CD1c-positive myeloid dendritic cell (primary cell): ENCODE results near the gene MRAS.
A peak's percentile ranks its signal among the peaks of the same experiment; 100 is the strongest.
"Not testable (repeated sequence)": the region's sequence is repeated elsewhere in the genome, so short reads cannot be mapped to it uniquely, and the experiment has no call there.

Experiments used
- DNase-seq: peaks from one replicate; pipeline ENCODE4 v3.0.0-alpha.2; 2016; ENCODE audit errors: extremely low spot score

MRAS gene

DNA sequence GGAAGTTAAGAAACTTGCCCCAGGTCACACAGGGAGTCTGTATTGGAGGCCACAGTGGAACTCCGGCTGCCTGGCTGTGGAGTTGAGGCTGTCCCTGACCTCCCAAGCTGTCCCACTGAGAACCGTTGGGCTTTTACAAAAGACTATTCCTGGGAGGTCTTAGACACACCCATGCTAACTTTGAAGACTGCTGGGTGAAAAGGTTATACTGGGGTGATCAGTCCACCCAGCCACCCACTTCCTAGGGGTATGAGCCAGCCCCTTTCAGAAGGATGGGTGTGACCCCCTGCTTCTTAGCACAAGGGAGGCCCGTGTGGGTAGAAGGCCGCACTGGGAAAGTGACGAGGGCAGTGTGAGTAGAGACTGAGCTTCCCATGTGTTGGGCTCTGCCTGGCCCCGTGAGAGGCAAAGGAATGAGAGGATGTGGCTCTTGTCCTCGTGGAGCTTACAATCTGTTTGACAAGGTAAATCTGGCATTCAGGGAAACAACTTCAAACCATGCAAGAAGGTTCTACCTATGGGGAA, 19.0 kb downstream of the MRAS start:
- peak; percentile 60 for DNase-seq

DNA sequence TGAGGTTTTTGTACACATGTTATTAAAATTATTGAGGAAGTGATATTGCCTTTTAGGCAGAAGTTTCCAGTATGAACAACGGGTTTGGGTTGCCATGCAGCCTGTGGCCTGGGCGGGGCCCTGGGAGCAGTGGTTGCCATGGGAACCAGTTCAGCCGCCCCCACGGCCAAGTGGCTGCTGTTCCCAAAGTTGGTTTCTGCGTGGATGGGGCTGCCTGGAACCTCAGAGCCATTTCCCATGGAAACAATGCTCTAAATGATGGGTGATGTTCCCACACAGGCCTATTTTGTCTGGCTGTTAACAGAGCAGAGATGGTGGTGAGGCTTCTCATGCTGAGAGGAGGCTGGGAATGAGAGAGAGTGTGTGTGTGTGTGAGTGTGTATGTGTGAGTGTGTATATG, 19.5 kb downstream of the MRAS start:
- DNase-seq = peak; percentile 96

DNA sequence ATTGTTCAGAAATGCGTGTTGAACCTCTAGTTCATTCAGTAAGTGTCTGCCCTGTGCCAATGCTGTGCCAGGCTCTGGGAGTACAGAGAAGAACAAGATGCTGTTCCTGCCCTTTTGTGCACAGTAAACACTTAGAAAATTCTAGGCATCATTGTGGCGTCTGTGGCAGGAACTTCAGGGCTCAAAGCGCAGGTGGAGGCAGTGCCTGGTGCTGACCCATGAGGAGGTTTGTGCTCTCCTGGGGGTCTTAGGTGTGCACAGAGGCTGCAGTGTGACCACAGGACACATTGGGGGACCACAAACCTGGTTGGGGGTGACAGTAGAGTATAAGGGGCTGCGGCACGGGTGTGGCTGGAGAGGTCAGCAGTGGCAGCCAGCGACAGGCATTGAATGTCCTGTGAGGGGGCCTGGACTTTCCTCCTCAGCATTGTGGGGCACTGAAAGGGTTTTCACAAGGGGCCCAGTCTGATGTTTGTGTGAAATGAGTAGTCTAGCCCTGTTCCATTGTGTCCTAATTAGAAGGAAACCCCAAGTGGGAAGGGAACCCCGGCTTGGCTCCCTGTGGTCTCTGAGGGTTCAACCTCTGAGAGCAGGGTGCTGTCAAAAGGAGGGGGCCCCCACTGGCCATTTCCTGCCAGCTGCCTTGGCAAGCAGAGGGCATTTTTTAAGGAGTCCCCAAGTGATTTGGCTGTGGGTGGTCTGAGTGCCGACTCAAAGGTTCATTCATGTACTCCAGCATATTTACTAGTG, 20.9 kb downstream of the MRAS start:
- peak; percentile 21 for DNase-seq

DNA sequence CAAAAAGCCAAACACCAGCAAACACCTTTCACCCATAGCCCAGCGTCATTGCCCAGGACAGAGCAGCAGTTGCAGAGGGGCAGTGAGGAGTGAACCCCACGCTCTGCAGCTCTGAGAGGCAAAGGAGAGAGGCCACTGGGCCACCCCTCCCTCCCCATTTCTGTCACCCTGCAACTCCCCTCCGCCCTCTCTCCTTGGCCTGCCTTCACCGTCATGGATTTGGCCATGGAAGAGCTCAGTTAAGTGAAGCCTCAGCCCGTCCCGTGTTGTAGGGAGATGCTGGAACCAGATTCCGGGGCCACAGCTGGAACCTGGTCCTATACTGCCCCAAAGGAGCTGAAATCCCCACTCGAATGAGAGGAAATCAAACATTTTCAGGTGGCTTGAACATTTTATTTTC, 21.9 kb downstream of the MRAS start:
- DNase-seq = no peak

DNA sequence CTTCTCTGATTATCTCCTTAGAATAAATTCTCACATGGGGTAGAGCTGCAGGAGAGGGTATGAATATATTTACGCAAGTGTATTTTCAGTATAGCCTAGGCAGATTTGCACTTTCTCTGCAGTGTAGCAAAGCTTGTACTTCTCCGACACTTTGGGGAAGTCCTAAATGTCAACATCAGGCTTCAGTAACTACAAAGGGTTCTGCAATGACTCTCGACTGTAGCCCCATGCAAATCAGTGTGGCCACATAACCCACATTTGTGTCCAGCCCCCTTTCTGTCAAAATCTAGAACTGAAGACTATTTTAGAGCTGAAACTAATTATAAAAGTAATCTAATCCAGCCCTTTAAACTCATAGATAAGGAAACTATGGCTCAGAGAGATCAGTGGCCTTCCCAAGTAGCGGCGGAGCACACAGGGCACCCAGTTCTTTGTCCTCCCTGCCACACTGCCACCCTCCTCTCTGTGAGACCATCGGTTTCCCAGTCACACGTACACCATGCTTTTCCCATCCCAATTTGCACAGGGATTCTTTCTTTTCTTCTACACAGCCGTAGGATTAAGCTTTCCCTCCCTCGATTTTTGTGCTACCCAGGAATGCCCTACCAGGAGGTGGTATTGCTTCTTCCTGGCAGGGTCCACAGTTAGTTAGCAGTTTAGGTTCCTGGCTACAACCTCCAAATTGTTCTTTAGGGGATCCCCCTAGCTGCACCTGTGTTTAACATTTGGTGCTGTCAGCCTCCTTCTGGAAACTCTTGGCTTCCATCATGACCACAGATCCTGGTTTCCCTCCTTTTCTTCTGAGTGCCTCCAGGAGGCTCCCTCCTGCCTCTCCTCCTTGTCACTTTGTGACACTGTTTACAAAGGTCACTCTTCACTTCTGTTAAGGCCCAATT, 22.9 kb downstream of the MRAS start:
- peak; percentile 91 for DNase-seq

DNA sequence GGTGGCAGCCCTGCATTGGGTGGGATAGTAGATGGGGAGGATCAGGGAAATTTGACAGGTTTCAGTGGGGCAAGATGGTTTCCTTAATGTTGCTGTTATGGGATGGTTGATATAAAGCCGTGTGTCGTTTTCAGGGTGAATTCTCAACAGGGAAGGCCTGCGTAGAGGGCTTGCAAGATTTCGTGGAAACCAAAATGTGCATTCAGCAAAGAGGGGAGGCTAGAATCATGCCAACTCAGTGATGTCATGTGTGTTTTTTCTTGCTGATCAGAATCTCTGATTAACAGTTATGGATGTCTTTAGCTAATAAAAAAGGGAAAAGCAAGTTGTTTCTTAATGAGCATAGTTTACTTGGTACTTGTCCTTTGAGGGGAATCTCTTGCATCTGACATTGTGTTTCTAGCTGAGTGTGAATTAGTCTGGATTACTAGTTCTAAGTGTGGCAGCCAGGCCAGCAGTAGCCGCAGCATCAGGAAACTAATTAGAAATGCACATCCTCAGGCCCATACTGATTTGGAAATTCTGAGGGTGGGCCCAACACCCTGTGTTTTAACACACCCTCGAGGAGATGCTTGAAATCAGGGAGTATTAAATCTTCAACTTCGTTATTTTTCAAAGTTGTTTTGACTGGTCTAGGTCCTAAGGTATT, 24.8 kb downstream of the MRAS start:
- no peak for DNase-seq

DNA sequence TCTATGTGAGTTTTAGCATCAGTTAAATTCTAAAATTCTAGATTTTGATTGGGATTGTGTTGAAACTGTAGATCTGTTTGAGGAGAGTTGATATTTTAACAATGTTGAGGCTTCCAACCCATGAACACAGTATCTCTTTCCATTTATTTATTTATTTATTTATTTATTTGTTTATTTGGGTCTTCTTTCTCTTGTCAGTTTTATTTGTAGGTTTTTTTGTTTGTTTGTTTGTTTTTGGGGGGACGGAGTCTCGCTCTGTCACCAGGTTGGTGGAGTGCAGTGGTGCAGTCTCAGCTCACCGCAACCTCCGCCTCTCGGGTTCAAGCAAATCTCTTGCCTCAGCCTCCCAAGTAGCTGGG, 25.3 kb downstream of the MRAS start:
- DNase-seq = no peak

DNA sequence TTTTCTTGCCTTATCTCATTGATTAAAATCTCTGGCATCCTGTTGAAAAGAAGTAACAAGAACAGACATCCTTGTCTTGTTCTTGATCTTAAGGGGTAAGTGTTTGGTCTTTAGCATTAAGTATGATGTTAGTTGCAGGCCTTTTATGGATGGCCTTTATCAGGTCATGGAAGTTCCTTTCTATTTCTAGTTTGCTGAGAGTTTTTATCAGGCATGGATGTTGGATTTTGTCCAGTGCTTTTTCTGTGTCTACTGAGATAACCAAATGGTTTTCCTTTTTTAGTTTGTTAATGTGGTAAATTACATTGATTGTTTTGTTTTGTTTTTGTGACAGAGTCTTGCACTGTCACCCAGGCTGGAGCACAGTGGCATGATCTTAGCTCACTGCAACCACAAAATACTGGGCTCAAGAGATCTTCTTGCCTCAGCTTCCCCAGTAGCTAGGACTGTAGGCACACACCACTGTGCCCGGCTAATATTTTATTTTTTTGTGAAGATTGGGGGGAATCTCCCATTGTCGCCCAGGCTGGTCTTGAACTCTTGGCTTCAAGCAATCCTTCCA, 26.3 kb downstream of the MRAS start:
- DNase-seq = no peak

DNA sequence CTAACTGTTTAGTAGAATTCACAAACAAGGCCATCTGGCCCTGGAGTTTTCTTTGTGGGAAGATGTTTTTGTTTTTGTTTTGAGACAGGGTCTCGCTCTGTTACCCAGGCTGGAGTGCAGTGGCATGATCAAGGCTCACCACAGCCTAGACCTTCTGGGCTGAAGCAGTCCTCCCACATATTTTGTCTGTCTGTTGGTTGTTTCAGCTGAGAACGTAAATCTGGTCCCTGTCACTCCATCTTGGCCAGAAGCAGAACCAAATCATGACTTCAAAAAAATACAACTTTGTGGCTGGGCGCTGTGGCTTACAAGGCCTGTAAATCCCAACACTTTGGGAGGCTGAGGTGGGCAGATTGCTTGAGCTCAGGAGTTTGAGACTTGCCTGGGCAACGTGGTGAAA, 27.1 kb downstream of the MRAS start:
- DNase-seq = no peak

DNA sequence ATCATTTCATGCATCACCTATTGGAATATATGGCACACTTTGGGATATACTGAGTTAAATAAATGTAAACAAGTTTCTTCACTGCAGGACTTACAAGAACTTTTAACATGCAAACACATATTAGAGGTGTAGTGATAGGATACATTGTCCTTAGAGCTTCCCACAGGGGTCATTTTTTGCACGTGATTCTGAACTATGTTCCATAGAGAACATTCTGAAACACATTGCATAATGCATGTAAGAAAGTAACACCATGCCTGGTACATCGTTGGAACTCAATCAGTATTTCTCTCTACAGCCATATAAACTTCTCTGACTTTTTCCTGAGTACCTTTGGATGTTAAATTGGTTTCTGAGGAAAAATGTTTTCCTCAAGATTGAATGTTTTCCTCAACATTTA, 28.3 kb downstream of the MRAS start:
- DNase-seq = no peak

DNA sequence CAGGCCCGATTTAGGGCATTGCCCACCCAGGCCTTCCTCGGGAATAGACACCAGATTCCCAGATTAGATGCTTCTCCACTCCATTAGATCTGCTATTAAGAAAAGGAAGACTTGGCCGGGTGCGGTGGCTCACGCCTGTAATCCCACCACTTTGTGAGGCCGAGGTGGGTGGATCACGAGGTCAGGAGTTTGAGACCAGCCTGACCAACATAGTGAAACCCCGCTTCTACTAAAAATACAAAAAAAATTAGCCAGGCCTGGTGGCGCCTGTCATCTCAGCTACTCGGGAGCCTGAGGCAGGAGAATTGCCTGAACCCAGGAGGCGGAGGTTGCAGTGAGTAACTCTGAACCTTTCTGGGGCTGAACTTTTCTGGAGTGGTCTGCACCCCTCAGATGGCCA, 28.8 kb downstream of the MRAS start:
- not testable (repeated sequence) for DNase-seq

DNA sequence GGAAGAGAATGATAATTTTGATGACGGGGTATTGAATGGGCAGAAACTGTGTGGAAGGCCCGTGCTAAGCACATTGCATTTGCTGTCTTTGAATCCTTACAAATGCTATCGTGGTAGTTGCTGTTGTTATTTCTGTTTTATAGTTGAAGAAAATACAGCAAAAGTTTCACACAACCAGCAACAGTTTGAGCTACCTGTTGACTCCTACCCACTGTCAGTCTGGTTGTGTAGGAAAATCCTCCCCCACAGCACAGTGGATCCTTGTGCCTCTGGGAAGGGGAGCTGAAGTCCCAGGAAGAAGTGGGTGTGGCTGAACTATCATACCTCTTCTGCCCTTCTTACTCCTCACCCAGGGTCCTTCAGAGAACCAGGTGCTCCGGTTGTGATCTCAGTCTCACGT, 29.4 kb downstream of the MRAS start:
- DNase-seq = no peak

DNA sequence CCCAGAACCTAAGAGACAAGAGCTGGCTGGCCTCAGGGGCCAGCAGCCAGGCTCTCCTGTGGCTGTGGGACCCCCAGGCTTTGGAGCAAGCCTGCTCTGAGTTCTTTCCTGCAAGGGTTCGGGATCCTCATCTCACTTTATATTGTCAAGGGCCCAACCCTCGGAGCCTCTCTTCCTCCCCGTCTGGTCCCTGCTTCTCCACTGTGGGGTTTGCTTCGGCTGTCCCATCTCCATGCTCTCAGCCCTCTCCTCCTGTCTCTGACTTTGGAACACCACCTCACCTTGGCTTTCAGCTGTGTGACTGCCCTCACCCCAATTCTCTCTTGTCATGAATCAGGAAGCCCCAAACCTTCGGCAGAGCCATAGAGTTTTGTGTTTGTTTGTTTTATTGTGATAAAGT, 30.0 kb downstream of the MRAS start:
- DNase-seq = no peak

DNA sequence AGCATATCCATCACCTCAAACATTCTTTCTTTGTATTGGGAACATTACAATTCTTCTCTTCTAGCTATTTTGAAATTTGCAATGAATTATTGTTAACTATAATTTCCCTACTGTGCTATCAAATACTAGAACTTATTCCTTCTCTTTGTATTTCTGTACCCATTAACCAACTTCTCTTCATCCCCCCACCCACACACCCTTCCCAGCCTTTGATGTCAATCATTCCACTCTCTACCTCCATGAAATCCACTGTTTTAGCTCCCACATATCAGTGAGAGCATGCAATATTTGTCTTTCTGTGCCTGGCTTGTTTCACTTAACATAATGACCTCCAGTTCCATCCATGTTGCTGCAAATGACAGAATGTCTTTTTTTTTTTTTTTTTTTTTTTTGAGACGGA, 30.6 kb downstream of the MRAS start:
- no peak for DNase-seq

DNA sequence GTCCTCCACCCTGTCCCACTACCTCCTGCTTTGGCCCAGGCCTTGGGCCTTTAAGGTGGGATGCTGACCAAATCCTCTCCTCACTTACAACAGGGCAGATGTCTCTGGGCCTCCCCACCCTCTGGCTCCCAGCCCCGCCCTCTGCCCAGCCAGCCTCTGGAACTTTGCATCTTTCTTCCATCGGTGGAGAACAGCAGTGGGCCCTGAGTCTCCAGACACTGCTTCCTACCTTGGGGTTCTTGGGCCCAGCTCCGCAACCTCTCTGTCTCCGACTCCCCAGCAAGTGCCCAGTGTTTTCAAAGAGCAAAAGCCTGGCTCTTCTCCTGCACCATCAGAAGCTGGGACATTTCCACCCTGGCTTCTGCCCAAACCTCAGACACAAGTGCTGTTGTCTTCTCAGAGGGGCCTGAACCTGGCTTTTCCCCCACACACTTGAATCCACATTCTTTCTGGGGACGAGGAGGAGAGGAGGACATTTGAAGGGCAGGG, 33.1 kb downstream of the MRAS start:
- DNase-seq = no peak

DNA sequence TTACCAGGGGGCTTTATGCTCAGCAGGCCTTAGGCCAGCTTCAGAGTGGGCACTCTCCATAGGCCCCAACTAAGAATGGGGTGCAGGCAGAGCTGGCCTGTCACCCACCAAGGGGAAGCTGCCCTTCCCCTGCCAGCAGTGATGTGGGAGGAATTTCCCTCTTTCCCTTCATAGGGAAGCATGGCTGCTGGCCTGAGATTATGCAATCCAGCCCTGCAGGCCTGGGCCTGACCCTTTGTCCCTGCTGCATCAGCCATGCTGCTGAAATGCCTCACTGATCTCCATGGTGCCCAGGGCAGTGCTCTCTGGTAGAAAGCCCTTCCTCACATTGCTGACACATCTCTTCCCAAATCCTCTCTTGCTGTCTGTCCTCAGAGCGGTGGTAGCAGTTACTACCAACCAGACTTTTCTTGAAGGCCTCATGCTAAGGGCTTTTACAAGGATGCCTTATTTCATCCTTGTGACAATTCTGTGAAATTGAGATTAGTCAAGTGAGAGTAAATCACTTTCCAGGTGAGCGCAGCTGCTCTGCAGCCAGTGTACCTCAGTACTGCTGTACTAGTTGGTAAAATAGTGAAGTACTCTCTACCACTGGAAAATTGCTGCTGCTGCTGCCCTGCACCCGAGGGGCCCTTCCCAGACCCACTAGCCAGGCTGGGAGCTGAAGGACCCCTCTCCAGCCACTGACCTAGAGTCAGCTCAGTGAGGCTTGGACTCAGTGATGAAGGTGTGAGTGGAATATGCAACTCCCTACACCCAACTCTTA, 33.8 kb downstream of the MRAS start:
- peak; percentile 87 for DNase-seq

DNA sequence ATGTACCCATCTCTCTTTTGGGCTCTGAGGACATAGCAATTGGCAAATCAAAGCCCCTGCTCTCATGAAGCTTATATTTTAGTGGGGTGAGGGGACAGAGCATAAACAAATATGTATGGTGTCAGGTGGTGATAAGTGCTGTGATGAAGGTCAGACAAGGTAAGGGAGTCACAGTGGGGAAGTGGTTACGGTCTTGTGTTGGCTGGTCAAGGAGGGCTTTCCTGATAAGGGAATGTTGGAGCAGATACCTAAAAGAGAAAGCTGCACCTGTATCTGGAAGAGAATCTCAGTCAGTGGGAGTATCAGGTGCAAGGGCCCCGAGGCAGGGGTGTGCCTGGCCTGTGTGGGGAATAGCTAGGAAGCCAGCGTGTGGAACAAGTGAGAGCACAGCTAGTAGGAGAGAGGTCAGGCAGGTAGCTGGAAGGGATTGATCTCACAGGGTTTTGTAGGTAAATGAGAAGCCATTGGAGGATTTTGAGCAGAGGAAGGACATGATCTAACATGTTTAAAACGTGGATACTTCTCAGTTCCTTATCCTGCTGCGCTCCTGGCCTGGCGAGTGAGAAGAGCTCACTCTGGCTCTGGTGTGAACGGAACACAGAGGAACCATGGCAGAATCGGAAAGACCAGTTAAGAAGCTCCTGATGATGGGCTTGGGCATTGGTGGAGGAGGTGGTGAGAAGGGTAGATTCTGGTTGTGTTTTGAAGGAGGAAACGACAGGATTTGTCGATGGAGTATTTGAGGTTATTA, 35.5 kb downstream of the MRAS start:
- peak; percentile 62 for DNase-seq

DNA sequence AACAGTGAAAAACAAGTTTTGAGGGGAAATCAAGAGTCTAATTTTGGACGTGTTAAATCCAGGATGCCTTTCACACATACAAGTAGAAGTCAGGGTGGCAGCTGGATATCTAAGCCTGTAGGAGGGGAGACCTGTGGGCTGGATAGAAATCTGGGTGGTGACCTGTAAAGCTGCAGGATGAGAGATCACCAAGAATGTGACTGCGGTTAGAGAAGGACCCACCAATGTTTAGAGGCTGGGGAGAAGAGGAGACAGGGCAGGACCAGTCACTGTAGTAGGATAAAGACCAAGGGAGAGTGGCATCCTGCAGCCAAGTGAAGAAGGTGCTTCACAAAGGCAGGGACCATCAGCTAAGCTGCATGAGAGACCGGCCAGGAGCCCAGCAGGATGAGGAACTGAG, 36.2 kb downstream of the MRAS start:
- DNase-seq = no peak

DNA sequence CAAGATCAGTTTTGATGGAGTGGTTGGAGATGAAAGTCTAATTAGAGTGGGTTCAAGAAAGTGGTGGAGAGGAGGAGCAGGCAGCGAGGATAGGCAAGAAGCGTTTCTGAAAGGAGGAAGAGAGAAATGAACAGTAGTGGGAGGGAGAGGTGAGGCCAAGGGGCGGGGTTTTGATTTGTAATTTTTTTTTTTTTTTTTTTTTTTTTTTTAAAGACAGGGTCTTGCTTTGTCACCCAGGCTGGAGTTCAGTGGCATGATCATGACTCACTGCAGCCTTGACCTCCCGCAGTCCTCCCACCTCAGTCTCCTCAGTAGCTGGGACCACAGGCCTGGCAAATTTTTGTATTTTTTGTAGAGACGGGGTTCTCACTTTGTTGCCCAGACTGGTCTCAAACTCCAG, 36.6 kb downstream of the MRAS start:
- DNase-seq = peak; percentile 58

DNA sequence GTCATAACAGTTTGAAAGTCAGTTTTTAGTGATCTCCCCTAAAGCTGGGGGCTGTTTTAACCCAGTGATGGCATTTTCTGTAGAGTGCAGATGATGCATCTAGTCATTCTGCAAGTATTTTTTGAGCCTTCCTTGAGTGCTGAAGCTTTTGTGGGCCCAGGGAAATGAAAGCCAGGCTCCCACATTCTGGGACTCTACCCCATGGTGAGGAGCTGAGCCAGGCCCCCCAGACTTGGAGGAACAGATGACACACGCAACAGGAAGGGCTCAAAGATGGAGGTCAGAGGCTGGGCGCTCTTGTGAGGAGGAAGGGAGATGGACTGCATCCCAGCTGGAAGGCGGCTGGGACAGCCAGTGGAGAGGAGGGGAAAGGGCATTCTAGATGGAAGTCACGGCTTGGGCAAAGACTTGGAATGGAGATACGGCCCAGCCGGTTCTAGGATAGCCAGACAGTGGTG, 40.8 kb downstream of the MRAS start:
- no peak for DNase-seq
